GM18867 (cell line): Measurements from ENCODE around the gene SLC29A3.

ENCODE experiments used
- ATAC-seq: cut with Tn5 transposase; IDR thresholded peaks from one replicate; pipeline ENCODE4 v1.9.1; 2021; ENCODE audit warnings: mild to moderate bottlenecking, moderate library complexity; ENCODE audit not compliant: unreplicated experiment

Gene SLC29A3

DNA sequence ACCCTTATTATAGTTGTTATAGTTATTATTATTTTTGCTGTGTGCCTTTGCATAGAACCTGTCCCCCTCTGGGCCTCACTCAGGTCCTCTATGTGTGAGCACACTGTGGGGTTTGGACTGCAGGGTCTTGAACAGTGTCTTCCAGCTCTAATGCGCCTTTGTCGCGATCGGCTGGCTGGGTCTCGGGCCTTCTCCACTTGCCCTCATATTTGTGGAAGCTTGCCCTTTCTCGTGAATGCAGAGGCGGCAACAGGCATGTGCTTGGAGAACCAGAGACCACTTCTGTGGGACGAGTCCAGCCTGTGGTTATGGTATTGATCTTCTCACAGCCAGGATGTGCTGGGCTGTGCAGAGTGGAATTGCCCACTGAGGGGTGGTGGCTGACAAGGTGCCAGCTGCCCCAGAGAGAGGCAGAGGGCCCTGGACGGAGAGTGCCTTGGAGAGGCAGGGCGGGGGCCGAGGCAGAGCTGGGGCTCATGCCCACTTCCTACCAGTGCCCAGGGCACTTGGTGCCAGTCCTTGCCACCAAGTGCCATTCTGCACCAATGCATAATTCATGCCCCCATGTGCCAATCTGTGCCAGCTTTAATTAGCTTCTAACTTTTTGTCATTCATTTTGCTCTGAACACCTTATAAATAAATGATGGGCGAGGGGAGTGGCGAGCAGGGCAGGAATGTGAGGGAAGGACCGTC lies 70.9 kb downstream of the SLC29A3 start:
- ATAC-seq: no peak

DNA sequence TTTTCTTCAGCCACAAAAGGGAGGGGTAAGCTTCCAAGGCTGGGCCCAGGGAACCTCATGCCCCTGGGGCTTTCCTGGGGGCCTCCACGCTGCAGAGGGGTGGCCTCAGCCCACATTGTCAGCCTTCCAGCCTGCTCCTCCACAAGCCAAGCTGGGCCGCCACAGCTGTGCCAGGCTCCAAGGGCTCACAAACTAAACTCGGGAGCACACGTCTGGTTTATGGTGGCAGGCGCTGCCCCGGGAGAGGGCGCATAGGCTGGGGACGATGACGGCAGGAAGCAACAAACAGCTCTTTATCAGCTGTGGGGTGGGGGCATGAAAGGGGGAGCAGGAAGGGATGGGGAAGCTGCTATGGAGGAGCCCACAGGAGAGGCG lies 71.4 kb downstream of the SLC29A3 start:
- ATAC-seq: no peak

DNA sequence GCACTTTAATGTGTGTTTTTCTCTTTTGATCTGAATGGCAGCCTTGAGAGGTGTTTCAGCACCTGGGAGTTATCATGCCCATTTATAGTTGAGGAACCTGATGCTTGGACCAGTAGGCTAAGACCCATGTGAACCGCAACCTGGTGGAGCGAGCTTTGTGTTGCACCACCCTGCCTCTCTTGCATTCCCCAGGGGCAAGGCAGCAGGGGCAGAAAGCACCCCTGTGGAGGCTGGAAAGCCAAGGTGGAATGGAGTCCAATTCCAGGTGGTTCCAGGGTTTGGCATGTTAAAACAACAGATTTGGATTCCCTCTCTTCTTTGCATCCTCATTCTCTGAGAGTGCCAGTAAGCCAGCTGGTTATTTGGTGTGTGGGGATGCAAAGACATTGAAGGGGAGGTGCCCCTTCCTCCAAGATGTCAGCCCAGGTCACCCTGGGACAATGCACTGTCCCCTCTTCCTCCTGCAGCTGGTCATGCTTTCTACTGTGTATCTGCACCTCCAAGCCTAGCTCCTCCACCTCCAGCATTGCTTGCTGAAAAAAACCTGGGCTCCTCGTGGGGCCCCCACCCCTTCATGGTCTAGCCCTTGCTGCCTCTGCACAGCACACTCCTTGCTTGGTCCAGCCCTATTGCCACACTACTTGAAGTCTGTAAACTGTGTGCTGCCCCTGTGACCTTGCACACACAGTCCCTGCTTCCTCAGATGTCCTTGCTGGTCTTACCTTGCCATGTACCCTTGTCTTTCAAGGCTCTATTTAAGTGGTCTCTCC lies 72.0 kb downstream of the SLC29A3 start:
- ATAC-seq: no peak

DNA sequence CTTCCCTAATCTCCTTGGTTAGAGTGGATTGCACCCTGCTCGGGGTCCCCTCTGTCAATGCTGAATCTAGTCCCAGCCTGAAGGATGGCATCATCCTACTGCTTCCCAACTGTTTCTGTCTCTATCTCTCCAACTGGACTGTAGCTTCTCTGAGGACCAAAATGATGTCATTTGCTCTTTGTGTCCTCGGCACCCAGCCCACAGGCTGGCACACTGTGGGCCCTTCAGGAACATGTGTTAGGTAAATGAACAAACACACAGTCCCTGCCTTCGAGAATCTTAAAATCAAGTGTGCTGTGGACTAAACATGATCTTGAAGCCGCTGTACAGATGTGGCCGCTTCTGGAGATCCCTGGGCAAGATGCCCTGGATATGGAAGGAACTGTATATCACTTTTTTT lies 72.6 kb downstream of the SLC29A3 start:
- ATAC-seq: no peak

DNA sequence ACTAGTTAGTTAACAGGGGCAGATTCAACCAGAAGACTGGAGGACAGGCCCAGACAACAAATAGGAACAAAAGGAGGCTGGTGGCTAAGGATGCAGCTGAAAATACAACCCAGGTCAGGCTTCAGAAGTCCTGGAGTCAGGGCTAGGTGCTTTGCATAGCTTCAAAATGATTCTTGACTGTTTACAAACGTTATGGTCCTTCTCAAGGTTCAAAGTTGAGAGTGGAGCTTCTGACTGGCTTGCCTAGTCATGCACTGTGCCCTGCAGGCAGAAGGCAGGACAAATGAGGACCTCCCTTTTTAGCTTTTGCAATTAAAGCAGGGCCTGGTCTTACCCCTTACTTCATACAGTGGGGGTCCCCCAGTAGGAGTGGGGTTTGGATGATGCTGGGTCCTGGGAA lies 73.2 kb downstream of the SLC29A3 start:
- ATAC-seq: no peak

DNA sequence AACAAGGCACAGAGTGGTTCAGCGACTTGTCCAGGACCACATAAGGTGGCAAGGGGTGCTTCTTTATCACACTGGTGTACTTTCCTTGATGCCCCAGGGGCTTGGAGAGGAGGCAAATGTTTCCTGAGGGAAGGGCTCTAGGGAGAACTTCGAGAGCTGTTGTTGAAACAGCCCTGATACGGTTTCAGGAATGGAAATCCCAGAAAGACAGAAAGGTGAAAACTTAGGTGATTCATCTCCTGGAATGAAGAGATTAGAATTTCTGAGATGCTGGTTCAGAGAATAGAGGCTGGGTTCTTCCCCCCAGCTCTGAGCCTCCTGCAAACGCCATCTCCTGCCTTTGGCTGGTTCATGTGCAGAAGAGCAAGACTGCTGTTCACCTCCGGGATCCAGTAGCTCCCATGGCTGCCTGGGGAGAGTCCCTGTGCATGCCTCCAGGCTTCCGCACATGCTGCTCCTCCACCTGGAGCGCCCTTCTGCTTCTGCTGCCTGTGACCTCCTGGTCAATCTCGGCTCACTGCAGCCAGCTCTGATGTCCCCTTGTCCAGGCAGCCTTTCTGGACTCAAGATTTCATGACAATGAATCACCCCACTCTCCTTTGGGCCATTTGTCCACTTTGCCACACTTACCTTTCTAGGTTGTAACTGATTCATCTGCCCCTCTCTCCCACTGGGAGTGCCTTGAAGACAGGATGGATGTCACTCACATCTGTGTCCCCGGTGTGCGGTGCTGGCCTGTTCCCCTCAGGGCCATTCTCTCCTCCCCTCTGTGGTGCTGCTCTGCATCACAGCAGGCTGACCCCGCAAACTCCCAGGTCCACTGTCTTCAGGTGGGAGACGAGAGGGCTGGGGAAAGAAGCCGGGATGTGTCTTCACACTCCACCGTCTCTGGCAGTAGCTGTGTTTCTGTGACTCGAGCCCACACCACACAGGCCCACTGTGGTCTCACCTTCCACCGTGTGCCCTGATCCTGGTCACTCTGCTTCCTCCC lies 74.0 kb downstream of the SLC29A3 start:
- ATAC-seq: no peak

DNA sequence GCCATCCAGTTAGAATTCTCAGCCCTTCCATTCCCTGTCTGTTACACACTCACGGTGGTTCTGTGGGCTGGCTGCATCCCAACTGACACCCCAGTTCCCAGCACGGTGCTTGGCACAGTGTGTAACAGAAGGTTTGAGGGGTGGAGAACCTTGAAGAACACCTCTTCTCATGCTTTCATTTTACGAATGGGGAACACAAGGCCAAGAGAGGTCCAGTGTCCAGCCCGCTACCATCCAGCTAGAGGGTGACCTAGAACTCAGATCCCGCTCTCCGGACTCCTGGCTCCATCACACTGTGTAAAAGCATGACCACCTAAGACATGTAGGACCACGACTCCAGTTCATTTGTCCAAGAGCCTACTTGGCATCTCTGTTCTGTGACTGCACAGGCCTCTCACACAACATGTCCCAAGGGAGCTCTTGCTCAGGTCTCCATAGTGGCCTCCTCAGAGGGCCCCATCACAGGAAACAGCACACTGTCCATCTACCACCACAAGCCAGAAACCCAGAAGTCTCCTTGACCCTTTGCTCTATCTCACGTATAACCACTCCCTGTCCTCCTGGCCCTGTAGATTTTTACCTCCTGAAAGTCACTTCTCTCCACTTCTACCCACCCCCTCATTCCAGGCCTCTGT lies 74.9 kb downstream of the SLC29A3 start:
- ATAC-seq: no peak

DNA sequence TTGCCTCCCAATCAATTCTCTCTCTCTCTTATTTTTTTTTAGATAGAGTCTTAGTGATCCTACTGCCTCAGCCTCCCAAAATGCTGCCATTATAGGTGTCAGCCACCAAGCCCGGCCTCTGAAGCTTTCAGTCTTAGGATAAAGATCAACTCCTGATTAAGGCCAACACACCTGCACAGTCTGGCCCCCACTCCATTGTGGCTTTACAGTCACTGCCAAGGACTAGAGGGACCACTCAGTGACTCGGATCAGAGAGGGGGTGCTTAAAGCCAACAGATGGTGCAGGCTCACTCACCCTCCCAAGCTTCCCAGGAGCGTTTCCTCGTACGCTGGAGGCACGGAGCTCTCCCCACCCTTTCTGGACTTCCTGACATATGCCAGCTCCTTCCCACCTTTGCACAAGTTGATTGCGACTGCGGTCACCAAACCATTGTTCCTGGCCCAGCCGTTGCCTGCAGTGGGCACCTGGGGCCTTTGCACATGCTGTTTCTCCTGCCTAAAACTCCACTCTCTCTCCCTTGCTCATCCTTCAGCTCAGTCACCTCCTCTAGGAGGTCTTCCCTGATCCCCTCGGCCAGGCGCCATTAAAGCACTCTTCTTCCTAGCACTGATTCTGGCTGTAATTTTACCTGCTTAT lies 76.0 kb downstream of the SLC29A3 start:
- no peak for ATAC-seq

DNA sequence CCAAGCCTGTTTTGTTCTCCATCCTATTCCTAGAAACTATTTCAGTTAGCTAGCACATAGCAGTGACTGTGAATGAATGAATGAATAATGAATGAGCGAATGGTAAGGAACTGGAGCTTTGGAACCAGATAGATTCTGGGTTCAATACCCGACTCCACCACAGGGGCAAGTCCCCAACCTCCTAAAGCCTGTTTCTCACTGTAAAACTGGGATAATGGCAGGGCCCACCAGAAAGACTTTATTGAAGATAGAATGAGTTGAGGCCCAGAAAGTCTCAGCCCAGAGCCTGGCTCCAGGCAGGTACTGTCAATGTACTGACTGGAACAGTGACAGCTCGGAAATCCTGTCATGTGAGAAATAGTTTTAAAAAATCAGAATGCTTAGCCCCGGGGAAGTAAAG lies 76.6 kb downstream of the SLC29A3 start:
- no peak for ATAC-seq

DNA sequence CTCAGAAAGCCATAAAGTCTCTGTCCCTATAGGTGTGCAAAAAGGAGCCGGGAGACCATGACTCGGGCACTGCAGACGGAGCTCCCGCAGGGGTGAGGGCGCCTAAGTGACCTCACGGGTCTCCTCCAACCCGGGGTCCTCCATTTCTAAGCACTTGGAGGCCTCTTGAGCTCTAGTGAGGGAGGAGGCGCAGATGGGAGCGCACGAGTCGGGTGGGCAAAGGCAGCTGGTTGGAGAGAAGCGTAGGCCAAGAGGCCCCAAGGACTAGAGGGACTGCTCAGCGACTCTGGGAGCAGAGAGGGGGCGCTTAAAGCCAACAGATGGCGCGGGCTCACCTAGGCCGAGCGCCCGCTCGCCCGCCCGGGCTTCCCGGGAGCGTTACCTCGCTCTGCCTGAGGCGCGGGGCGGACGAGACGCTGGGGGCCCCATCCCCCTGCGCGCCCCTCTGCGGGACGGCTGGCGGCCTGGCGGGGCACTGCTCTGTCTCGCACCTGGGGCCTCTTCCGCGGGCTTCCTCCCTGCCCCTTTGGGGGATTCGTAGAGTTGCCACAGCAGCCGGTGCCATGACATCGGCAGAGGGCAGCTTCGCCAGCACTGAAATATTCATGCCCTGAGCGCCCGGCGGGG lies 77.1 kb downstream of the SLC29A3 start:
- ATAC-seq: no peak

DNA sequence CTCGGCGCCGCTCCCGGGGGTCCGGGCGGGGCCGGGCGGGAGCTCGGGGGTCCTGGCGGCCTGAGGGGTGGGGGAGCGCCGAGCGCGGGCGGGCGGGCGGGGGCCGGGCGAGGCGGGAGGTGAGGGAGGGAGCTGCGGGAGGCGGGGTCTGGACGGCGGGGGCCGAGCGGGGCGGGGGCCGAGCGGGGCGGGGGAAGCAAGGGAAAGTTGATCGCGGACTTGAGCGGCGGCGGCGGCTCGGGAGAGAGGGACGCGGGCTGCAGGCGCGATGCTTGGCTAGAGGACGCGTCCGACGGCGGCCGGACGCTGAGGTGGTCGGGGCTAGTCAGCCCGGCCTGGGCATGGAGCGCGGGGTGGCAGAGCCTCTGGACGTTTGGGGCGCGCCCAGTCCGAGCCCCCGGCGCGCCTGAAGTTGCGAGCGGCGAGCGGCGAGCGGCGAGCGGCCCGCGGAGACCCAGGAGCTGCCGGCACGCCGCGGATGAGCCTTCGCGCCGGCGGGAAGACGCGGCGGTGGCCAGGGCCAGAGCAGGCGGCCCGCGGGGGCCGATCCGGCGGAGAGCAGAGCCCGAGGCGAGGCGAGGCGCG lies 77.7 kb downstream of the SLC29A3 start, which contains the start of gene CDH23:
Gene CDH23, plus strand, starts transcription at position 210 of the 585 bp plus-strand sequence. CDS start 42,912 bp downstream, outside the sequence.
- no peak for ATAC-seq

DNA sequence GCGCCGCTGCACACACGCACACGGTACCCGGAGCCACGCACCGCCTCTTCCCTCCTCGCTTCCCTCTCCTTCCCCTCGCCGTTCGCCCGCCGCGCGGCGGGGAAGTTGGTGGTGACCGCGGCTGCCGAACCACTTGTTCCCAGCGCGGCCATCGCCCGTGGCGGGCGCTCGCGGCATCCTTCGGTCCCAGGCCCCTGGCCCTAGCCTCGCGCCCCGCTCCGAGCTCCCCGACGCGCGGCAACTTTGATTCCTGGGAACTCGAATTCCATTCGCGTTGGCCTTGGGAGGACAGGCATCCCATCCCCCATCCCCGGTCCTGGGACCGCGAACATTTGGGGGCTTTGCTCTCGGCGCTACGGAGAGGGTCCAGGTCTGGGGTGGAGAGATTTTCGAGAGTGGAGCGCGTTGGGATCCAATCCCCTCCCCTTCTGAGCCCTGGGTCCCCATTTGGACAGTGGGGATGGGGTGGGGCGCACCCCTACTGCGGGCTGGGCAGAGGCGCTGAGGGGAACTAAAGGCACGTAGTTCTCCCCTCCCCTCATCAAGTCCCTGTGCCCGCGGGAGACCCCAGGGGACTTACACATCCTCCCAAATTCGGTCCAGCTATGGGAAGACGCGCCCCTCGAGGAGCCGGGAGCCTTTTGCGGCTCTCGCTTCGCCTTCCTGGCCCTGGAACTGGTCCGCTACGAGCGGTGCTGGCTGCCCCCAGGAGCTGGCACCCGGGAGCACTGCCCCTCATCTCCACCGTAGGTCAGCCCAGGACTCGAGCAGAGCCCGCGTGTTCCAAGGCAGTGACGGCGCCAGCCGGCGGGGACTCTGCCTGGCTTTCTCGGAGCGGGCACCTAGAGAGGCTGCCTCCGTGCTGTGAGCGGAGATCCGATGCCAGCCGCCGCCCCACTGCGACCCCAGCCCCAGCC lies 78.5 kb downstream of the SLC29A3 start:
- ATAC-seq: no peak

DNA sequence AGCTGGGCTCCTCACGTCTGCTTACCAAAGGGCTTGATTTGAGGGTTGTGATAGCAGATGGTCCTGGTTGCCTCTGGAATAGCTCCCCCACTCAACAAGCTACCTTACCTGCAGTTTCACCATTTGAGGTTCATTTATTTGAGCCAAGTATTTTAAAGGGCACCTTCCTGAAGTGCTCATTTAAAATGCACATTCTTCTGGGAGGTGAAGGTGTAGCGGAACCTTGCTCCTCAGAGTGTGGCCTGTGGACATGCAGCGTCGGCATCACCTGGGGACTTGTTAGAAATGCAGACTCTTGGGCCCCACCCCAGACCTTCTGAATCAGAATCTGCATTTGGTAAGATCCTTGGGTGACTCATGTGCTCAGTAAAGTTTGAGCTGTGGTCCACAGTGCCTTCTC lies 79.9 kb downstream of the SLC29A3 start:
- no peak for ATAC-seq

DNA sequence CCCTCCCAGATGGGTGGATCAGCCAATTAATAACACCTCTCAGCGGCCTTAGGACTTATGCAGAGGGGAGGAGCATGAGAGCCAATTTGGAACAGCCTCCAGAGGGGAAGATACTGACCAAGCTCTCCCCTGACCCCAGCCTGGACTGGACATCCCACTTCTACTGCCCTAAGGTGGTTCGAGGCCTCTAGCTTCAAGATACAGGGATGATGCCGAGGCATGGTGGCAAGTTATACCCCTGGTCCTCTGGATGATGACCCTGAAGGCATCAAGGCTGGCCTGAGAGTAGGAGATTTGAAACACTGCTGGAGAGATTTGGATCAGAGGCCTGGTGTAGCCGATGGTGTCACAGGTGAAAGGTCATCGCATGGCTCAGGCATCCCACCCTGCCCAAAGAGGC lies 80.9 kb downstream of the SLC29A3 start:
- no peak for ATAC-seq

DNA sequence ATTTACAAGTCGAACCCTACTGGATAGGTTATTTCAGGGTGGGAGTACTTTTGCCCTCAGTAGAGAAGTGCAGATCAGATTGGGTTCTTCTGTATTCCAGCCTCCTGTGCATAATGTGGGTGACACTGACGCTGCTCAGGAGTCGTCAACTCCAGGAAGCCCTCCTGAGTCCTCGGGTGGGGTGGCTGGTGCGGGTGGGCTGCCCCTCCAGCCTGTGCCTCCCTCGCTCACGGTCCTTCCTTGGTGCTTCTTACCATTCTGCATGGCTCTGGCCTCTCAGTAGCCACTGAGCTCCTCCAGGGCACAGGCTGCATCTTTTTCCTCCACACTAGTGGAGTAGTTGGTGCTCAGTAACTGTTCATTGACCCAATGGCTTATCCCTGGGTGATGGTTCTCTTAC lies 82.0 kb downstream of the SLC29A3 start:
- no peak for ATAC-seq

DNA sequence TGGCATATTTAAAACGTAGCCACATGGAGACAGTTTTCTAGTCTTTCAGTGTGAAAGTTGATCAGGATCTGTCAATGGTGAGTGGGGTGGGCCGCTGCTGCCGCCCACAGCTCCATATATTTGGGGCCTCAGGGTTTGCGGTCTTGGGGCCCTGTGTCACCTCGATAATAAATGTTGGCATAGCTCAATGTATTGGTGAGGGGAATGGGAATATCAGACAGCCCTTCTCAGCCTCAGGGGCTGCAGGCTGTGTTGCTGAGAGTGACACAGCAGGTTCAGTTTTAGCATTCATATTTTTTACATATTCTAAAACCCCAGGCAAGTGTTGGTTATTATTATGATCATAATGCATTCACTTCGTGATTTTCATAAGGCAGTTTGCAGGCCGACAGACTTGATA lies 82.9 kb downstream of the SLC29A3 start:
- no peak for ATAC-seq

DNA sequence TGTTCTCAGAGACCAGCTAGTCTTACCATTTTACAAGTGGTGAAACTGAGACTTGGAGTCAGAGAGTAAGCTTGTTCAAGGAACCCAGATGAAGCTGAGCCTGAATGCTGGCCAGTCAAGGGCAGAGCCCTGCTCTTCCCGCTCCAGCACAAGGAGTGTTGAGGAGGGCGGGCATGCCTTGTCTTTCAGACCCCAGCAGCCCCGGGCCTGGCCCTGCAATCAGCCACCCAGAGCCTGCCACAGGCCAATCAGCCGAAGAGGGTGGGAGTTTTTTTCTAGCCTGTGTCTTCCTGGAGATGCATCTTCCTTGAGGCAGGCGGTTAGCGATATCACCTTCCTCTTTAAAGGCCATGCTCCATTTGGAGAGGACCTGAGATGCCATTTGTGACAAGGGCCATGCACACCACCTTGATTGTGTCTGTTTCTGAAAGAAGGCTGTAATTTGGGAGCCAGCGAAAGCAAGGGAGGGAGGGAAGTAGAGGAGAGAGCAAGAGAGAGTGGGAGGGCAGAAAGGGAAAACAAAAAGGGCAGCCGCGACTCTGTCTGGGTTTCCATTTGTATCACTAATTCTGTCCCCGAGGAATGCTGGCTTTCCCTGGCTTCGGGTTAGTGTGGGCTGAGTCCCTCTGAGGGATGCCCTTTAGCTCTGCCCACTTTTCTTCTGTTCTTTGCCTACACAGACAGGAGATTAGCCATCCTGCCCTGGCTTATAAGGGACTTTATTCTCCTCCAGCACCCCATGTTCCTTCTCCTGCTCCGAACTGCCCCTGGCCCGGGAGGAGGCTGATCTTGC lies 85.6 kb downstream of the SLC29A3 start:
- ATAC-seq: no peak

DNA sequence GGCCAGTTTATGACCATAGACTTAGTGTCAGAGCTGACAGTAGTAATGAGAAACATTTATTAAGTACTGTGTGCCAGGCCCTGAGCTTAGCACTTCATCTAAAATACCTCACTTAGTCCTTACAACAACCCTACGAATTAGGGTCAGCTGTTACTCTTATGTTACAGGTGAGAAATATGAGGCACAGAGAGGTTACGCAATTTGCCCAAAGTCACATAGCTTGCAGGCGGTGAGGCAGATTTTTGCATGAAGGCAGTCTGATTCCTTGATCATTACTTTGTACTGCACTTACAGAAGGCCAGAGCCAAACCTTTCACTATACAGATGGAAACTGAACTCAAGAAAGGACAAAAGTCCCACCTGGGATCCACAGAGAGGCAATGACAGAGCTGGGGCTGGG lies 87.8 kb downstream of the SLC29A3 start:
- ATAC-seq: no peak
